ENCODE data around the gene SLC12A6.
"Not testable (repeated sequence)": the region's sequence is repeated elsewhere in the genome, so short reads cannot be mapped to it uniquely, and the experiment has no call there.

Gene SLC12A6

DNA sequence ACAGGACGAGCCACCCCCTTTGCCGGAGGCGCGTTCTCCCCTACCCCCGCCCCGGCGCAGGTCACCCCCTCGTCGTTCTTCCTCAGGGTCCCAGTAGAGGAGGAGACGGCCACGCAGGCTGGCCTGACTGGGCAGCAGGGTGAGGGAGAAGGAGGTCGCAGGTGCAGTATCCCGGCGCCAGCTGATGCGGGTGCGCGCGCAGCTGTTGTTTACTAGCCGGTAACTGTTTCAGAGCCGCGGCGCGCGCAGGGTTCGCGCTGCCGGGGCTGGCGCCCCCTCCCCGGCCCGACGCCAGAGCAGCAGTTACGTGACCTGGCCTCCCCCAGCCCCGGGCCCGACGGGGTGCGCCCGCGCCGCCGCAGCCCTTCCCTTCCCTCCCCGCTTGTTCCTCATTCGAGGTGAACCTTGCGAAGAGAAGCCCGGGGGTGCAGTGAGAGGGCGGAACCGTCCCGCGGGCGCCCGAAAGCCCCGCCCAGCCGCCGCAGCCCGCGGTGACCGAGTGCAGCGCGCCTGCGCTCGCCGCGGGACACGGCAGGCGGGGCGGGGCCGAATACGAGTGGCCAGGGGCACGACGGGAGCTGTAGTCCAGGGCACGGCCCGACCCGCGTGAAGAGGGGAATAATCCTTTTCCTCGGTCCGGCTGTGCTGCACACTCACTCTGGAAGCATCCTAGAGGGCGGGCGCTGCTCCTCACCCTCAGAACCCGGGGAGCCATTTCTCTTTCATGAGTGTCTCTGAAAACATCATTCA, at the start of gene SLC12A6:
Gene SLC12A6 (minus strand): TSS at position 225 of the 750 bp plus-strand sequence. CDS start 1,101 bp downstream, outside the sequence.
- FAIRE-seq (peak; percentile 88), DNase-seq (ENCODE audit: extremely low spot score, insufficient read length, low read depth) (peak; percentile 78)

GRCh38 chr15:34381829-34382521, 44.4 kb upstream of the SLC12A6 start:
- not testable (repeated sequence) for DNase-seq (ENCODE audit: extremely low spot score, insufficient read length, low read depth); FAIRE-seq

DNA sequence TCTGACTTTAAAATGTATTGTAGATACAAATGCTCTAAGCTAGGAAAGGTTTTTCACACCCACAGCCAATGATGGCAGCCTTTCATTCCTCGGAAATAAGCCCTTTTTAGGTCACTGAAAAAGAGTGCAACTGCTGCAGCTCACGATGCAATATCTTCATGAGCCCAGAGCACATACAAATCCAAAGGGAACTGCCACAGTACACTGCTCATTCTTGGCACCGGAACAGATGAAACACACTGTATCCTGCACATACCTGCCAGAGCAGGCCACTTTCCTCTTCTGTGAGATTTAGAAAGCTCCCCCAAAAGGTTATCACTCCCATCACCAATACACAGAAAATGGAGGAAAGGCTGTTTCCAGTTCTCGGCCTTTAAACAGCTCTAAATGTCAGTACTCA, 42.9 kb upstream of the SLC12A6 start:
- FAIRE-seq = not testable (repeated sequence)

GRCh38 chr15:34376856-34377255, 39.3 kb upstream of the SLC12A6 start:
- FAIRE-seq (no peak), DNase-seq (ENCODE audit: extremely low spot score, insufficient read length, low read depth) (no peak)

More for the DNA sequence above, 42.9 kb upstream of the SLC12A6 start:
- DNase-seq (ENCODE audit: extremely low spot score, insufficient read length, low read depth) = not testable (repeated sequence)

DNA sequence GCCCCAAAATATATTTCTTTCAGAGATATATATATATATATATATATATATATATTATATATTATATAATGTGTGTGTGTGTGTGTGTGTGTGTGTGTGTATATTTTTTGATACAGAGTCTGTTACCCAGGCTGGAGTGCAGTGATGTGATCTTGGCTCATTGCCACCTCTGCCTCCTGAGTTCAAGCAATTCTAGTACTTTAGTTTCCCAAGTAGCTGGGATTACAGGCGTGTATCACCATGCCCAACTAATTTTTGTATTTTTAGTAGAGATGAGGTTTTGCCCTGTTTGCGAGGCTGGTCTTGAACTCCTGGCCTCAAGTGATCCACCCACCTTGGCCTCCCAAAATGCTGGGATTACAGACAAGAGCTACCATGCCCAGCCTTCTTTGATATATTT, 38.0 kb upstream of the SLC12A6 start:
- not testable (repeated sequence) for DNase-seq (ENCODE audit: extremely low spot score, insufficient read length, low read depth); FAIRE-seq

GRCh38 chr15:34374816-34375215, 37.2 kb upstream of the SLC12A6 start:
- no peak for FAIRE-seq
- no peak for DNase-seq (ENCODE audit: extremely low spot score, insufficient read length, low read depth)

DNA sequence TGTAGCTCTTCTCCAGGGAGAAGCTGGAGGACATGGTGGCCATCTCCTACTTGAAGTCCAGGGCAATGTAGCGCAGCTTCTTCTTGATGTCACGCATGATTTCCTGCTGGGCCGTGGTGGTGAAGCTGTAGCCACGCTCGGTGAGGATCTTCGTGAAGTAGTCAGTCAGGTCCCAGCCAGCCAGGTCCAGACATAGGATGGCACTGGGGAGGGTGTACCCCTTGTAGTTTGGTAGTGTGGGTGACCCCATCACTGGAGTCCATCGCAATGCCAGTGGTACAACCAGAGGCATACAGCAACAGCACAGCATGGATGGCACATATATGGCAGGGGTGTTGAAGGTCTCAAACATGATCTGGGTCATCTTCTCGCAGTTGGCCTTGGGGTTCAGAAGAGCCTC, 36.4 kb upstream of the SLC12A6 start:
- no peak for FAIRE-seq
- DNase-seq (ENCODE audit: extremely low spot score, insufficient read length, low read depth) = no peak

GRCh38 chr15:34370643-34371042, 33.1 kb upstream of the SLC12A6 start:
- no peak for FAIRE-seq
- no peak for DNase-seq (ENCODE audit: extremely low spot score, insufficient read length, low read depth)

DNA sequence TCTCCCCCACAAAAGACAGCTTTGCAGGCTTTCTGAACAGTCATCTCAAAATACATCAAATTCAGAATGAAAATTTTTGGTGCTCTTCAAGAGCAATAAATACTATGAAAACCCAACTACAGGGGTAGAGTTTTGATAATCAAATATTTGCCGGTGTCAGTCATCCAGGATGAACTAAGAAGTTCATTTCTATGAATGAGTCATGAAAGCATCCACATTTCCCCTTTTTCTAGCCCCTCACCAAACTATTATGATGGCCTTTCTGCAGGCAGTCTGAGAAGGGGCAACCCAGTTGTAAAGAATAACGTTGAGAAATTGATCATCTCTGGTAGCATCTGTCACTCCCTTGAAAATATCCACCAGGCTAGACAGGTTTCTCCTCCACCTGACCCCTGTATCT, 32.5 kb upstream of the SLC12A6 start:
- FAIRE-seq (no peak), DNase-seq (ENCODE audit: extremely low spot score, insufficient read length, low read depth) (no peak)

- DNase-seq (ENCODE audit: extremely low spot score, insufficient read length, low read depth) (peak; percentile 80), FAIRE-seq (peak; percentile 62)
Observed at GRCh38 chr15:34367101-34368081, 29.8 kb upstream of the SLC12A6 start, which contains the start of gene LPCAT4. TSS of gene LPCAT4 (minus strand) at chr15:34367196. CDS start at chr15:34367100, 96 bp downstream.

GRCh38 chr15:34366271-34367065, 28.9 kb upstream of the SLC12A6 start:
- DNase-seq (ENCODE audit: extremely low spot score, insufficient read length, low read depth) = no peak
- peak; percentile 39 for FAIRE-seq

GRCh38 chr15:34365836-34366235, 28.3 kb upstream of the SLC12A6 start:
- FAIRE-seq = no peak
- no peak for DNase-seq (ENCODE audit: extremely low spot score, insufficient read length, low read depth)

DNA sequence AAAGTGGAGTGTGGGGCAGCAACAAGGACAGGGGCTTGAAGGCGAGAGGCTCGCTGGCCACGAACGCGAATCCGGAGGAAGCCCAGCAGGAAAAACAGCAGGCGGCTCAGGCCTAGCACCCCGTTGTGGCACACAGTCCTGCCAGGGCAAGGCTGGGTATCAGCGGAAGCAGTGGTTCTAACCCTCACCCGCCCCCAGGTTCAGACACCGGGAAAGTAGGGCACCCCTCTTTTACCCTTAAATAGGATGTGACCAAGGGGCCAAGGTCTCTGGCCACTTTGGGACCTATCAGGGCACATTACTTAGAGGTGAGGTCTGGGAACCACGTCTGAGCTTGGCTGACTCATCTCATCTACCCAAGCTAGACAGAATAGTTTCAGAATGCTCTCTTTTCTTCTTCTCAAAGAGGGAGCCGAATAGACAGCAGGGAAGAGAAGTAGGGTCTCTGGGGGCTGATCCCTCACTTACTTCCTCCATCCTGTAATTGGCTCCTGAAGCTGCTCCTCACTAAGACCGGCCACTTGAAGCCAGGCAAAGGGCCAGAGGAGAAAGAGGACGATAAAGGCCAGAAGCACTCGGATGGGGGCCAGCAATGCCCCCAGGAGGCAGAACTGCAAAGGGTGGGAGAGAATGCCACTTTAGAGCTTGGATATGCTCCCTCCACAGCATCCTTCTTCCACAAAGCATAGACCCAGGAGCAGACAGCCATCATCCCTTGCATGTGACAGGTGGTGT, 27.7 kb upstream of the SLC12A6 start:
- peak; percentile 41 for FAIRE-seq

DNA sequence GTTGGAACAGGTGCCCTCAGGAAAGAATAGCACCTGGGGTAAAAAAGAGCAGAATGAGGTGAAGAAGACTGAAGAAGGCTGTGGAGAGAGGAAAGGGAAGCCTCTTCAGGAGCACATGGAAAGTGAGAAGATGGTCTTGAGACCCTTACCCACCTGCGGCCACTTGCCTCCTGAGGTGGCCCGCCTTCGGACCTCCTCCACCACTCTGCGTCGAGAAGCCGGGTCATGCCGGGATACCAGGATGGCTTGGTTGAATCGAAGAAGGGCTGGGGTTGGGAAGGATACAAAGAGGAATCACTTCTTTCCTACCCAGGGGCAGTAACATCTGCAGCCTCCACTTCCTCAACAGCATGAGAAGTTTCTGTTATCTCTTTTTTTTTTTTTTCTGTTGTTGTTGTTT, 26.5 kb upstream of the SLC12A6 start:
- FAIRE-seq (no peak), DNase-seq (ENCODE audit: extremely low spot score, insufficient read length, low read depth) (no peak)

More for the DNA sequence above, 27.7 kb upstream of the SLC12A6 start:
- DNase-seq (ENCODE audit: extremely low spot score, insufficient read length, low read depth) = no peak

DNA sequence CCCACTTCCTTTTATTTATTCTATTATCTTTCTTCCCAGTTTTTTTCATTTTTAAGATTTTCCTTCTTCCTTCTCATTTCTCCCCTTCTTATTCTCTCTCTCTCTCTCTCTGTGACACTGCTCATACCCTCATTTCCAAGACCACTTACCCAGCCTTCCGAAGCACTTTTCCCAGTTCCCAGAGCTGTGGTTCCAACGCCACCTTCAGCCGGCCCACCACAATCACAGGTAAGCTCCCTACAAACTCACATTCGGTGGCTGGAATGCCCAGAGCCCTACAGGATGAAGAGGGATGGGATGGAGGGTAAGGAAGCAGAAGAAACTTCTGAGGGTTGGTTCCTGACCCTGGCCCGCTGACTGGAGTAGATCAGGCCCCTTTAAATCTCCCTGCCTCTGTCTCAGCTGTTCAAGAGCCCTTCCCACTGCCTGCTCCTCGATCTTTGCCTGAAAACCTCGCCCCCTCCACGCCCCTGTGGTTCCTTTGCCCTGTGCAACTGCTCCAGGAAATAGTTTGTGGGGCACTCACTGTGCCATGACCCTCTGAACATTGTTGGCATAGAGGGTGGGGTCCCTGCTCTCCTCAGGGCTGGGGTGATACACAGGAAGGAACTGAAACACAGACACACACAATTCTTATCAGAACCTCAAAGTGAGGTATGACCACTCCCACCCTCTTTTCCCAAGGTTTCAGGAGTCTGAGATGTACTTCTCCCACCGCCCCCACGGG, 24.6 kb upstream of the SLC12A6 start:
- no peak for FAIRE-seq

GRCh38 chr15:34361278-34361677, 23.7 kb upstream of the SLC12A6 start:
- no peak for FAIRE-seq
- DNase-seq (ENCODE audit: extremely low spot score, insufficient read length, low read depth) = no peak

More for the DNA sequence above, 24.6 kb upstream of the SLC12A6 start:
- no peak for DNase-seq (ENCODE audit: extremely low spot score, insufficient read length, low read depth)

- no peak for DNase-seq (ENCODE audit: extremely low spot score, insufficient read length, low read depth)
- FAIRE-seq = no peak
Observed at GRCh38 chr15:34360298-34360697, 22.7 kb upstream of the SLC12A6 start.

DNA sequence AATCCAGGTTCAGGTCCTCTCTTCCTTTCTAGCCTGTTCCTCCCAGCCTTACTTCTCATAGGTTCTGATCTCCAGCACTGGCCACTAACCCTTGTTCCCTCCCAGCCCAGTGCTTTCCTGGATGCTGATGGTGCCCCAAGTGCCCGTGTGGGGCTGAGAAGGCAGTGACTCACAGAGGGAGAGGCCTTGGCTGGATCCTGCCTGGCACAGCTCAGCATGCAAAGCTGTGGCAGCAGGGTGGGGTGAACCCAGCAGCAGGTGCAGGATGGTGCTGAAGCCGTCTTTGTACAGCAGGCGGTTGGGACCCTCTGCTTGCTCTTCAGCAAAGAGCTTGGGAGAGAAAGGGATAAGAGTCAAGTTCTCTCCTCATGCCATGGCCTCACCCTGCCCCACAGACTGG, 21.8 kb upstream of the SLC12A6 start:
- no peak for DNase-seq (ENCODE audit: extremely low spot score, insufficient read length, low read depth)
- no peak for FAIRE-seq

Measured in GM18507 (cell line).